HK-2 (cell line): ENCODE results near the gene RSBN1L.

Source experiments
- DNase-seq: peaks from one replicate; pipeline ENCODE4 v3.0.0-alpha.2; 2018; ENCODE audit not compliant: unreplicated experiment

The RSBN1L gene

DNA sequence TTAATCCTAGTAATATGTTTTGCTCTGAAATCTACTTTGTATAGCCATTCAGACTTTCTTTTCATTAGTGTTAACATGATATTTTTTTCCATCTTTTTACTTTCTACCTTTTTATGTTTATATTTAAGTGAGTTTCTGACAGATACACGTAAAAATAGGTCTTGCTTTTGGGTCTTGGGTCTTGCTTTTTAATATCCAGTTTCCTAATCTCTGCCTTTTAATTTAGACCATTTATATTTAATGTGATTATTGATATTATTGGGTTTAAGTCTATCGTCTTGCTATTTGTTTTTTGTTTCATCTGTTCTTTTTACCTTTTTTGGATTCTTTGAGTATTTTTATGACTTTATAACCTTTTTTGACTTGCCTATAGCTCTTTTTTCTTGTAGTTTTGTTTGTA, 110.2 kb downstream of the RSBN1L start:
- DNase-seq = no peak

GRCh38 chr7:77808517-77808916, 112.3 kb downstream of the RSBN1L start:
- no peak for DNase-seq

DNA sequence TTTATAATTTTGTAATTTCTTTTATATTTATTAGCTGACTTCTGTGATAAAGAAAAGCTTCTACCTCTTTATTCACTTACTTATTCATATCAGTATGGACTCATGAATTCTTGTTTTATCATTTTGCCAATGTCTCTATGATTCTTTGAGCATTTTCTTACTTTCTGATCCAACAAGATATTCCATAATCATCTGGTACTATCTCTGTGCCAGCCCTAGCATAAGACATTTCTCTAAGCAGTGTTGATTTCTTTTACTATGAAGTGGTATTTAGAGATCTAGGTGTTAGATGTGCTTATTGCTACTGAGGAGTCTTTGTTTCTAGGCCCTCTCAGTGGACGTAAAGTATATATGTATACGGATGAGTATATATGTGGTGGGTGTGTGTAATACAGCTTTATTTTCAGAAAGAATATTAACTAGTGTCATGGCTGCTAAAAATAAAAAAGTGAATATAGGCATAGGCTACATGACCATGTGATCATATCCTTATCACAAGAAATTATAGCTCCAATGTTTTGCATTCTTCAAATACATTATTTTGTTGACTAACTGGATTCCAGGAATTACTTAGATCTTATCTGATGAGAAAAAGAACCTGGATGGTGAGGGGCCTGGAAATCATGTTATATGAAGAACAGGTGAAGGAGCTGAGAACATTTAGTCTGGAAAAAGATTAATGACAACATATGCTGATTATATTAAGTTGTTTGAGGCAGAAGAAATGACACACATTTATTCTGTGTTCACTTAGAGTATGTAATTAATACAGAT, 115.4 kb downstream of the RSBN1L start:
- DNase-seq = no peak

DNA sequence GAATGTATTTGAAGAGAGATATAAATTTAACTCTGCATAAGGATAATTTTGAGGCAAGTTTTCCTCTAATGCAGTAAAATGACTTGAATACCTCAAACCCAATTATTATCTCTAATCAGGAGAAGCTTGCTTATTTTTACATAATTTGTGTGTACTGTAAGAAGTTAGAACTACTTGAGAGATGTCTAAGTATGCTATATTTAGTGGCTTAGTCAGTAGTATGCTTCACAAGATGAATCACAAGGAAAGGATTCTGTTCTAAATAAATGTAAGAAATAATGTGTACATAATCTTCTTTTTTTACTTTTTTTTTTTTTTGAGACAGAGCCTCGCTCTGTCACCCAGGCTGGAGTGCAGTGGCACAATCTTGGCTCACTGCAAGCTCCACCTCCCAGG, 116.0 kb downstream of the RSBN1L start:
- no peak for DNase-seq

DNA sequence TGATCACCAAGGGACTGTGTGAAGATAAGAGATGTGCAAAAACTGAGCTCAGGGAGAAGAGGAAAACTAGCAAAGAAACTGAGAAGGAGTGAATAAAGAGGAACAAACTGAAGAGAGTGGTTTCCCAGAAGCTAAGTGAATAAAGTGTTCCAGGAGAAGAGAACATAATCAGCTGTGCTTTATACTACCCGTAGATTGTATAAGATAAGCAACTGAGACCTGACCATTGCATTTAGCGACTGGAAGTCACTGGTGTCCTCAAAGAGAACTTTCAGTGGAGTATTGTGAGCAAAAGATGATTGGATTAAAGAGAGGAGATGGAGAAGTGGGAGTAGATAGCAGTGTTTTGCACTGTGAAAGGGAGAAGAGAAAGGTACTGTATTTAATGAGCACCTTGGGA, 116.9 kb downstream of the RSBN1L start:
- no peak for DNase-seq

DNA sequence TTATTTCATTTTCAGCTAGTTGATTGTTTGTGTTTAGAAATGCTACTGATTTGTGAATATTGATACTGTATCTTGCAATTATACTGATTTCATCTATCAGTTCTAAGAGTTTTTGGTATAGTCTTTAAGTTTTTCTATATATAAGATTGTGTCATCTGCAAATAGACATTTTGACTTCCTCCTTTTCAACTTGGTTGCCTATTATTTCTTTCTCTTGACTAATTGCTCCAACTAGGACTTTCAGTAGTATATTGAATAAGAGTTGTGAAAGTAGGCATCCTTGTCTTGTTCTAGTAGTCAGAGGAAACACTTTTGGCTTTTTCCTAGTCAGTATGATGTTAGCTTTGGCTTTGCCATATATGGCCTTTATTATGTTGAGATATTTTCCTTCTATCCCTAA, 122.8 kb downstream of the RSBN1L start:
- no peak for DNase-seq

DNA sequence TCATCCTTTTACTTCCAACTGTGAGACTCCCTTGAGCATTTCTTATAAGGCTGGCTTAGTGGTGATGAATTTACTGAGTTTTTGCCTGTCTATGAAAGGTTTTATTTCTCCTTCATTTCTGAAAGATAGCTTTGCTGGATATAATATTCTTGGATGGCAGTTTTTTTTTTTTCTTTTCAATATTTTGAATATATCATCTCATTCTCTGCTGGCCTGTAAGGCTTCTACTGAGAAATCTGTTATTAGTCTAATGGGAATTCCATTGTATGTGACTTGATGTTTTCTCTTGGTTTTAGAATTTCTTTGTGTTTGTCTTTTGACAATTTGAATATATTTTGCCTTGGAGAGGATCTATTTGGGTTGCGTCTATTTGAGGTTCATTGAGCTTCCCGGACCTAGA, 124.7 kb downstream of the RSBN1L start:
- DNase-seq = no peak

GRCh38 chr7:77822269-77822668, 126.0 kb downstream of the RSBN1L start:
- no peak for DNase-seq

GRCh38 chr7:77823787-77824186, 127.5 kb downstream of the RSBN1L start:
- no peak for DNase-seq

- DNase-seq = no peak
These were observed 128.4 kb downstream of the RSBN1L start for GRCh38 chr7:77824636-77825035.

DNA sequence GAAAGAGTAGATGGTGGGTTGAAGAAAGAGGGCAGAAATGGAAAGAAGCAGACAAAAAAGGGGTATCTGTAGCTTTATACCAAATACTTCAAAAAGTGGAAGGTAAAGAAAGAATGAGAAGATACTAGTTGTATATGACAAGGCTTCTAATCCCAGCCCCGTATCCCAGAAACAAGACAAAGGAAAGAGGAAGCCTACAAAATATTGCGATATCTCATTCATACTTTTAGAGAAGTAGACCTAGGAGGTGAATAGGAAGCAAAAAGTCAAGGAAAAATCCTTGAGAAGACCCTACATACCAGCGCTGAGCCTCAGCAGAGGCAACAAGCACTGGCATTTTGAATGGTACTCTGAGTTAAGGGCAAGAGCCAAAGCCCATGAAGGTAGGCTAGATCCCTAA, 128.9 kb downstream of the RSBN1L start:
- no peak for DNase-seq

GRCh38 chr7:77826300-77826699, 130.0 kb downstream of the RSBN1L start:
- DNase-seq = no peak

DNA sequence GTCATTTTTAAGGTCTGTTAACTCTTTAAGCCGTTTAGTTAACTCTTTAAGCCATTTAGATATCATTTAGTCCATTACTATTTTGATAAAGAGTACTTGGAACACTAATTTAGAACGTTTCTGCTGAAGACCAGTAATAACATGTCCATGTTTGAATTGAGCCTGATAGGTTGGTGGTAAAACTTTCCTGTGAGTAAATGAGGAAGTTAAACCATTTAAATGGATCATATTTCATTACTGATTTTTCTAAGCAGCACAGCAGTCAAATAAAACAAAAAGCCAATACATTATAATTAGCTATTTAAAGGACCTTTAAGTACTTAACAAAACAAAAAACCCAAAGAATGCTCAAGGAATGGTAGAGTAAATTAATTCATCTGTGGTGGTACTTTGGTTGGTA, 131.7 kb downstream of the RSBN1L start:
- no peak for DNase-seq

GRCh38 chr7:77830649-77831355, 134.5 kb downstream of the RSBN1L start:
- DNase-seq = no peak

DNA sequence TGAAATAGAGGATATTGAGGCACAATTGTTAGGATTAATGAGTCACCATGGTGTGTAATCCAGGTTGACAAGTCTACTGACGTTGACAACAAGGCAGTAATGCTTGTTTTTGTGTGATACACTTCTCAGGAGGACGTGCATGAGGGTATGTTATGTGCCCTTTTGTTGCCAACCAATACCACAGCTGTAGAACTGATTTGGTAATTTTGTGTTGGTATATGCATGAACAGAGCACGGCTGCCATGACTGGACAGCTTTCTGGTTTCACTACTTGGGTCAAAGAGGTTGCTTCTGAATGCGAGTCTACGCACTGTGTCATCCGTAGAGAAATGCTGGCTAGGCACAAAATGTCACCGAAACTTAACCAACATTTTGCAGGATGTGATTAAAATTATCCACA, 135.2 kb downstream of the RSBN1L start:
- DNase-seq = no peak

GRCh38 chr7:77831953-77832352, 135.7 kb downstream of the RSBN1L start:
- DNase-seq = no peak
